ENCODE data around the gene CD247.

The CD247 gene

DNA sequence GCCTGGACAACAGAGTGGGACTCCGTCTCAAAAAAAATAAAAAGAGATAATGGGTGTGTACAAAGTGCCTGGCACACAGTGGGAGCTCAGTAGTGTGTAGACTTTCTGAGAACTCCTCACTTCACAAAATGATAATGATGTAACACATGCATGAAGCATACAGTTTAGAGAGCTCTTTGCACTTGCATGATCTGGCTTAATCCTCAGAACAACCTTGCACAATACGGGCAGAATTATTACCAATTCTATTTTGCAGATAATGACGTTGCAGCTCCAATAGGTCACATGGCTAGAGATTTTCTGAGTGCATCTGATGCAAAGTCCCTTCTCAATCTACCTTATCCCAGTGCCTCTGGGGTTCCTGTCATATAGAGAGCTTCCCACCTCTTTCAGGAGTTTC is 71.4 kb downstream of the CD247 start:
- Histone ChIP-seq H3K9me3 (ENCODE audit: insufficient read depth, low read depth, low read length) (no peaks in the 10 kb centered on the region), H4K12ac (ENCODE audit: low read depth, low read length) (no peak overlapping the region), H3K14ac (ENCODE audit: low read length) (no peak overlapping the region), H3K18ac (ENCODE audit: low read length) (no peak overlapping the region), H3K4me1 (ENCODE audit: control insufficient read depth in 1 of 2, insufficient read depth in 2 of 2, low read length in 2 of 2) (no peaks in the 10 kb centered on the region), H2BK120ac (ENCODE audit: insufficient read depth, low read length, poor library complexity) (no peak overlapping the region), H3K9ac (ENCODE audit: low read length) (no peak overlapping the region), H3K4ac (ENCODE audit: low read depth, low read length) (no peak overlapping the region), H3K79me2 (ENCODE audit: control insufficient read depth, insufficient read depth, low read length, poor library complexity) (no peaks in the 10 kb centered on the region), H2BK12ac (ENCODE audit: low read length) (no peak overlapping the region), H3K4me2 (ENCODE audit: low read length) (no peak overlapping the region), H2AK5ac (ENCODE audit: low read length) (no peak overlapping the region), H3K27me3 (ENCODE audit: insufficient read depth, low read length) (no peaks in the 10 kb centered on the region), H3K4me3 (ENCODE audit: low read depth, low read length) (no peak overlapping the region), H3K36me3 (ENCODE audit: control insufficient read depth in 1 of 2, insufficient read depth in 2 of 2, low read length in 2 of 2) (no peaks in the 10 kb centered on the region), H4K8ac (ENCODE audit: low read depth, low read length) (no peak overlapping the region), H3K79me1 (ENCODE audit: low read length) (no peaks in the 10 kb centered on the region), H3K27ac (ENCODE audit: low read depth, low read length) (no peak overlapping the region), H3K23ac (ENCODE audit: low read length) (no peak overlapping the region), H2BK5ac (ENCODE audit: low read depth, low read length, poor library complexity) (no peak overlapping the region), H4K91ac (ENCODE audit: low read depth, low read length) (no peak overlapping the region), H2AFZ (ENCODE audit: insufficient read depth, low read length, poor library complexity) (no peak overlapping the region)
- no peak for DNase-seq
- no CpG with 5 or more reads among the region's 3 CpGs for WGBS (ENCODE audit: extremely low coverage, insufficient coverage, insufficient read length)

DNA sequence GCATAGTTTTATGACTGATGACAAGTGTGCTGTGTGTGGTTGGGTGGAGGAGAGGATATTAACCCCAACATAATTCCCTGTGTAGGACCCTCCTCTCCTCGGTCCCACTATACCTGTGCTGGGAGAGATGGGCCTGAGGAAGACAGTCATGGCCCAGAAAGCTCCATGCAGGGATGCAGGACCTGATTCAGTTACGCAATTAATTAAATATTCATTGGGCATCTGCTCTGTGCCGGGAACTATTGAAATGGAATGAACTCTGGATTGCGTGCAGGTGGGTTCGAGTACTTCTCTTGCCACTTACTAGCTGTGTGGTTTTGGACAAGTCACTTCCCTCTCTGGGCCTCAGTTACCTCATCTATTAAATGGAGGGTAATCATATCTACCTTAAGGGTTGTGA is 74.6 kb downstream of the CD247 start:
- H3K27me3 ChIP-seq (ENCODE audit: insufficient read depth, low read length), result peaks cover 5% of the 10 kb centered on the region
- H2BK12ac ChIP-seq (ENCODE audit: low read length), result no peak overlapping the region
- no peaks in the 10 kb centered on the region for H3K79me1 ChIP-seq (ENCODE audit: low read length)
- no peak overlapping the region for H3K9ac ChIP-seq (ENCODE audit: low read length)
- H4K12ac ChIP-seq (ENCODE audit: low read depth, low read length), result no peak overlapping the region
- no peak overlapping the region for H3K4me3 ChIP-seq (ENCODE audit: low read depth, low read length)
- H3K9me3 ChIP-seq (ENCODE audit: insufficient read depth, low read depth, low read length), result no peaks in the 10 kb centered on the region
- no peak overlapping the region for H3K27ac ChIP-seq (ENCODE audit: low read depth, low read length)
- WGBS (ENCODE audit: extremely low coverage, insufficient coverage, insufficient read length), result no CpG with 5 or more reads among the region's 5 CpGs
- H3K14ac ChIP-seq (ENCODE audit: low read length), result no peak overlapping the region
- H3K4me1 ChIP-seq (ENCODE audit: control insufficient read depth in 1 of 2, insufficient read depth in 2 of 2, low read length in 2 of 2), result peaks cover 5 to 7% of the 10 kb centered on the region in 2 experiments
- H4K8ac ChIP-seq (ENCODE audit: low read depth, low read length), result no peak overlapping the region
- H2BK5ac ChIP-seq (ENCODE audit: low read depth, low read length, poor library complexity), result no peak overlapping the region
- DNase-seq, result no peak
- no peak overlapping the region for H2AFZ ChIP-seq (ENCODE audit: insufficient read depth, low read length, poor library complexity)
- H4K91ac ChIP-seq (ENCODE audit: low read depth, low read length), result no peak overlapping the region
- no peaks in the 10 kb centered on the region for H3K36me3 ChIP-seq (ENCODE audit: control insufficient read depth in 1 of 2, insufficient read depth in 2 of 2, low read length in 2 of 2)
- no peak overlapping the region for H2AK5ac ChIP-seq (ENCODE audit: low read length)
- H3K79me2 ChIP-seq (ENCODE audit: control insufficient read depth, insufficient read depth, low read length, poor library complexity), result no peaks in the 10 kb centered on the region
- no peak overlapping the region for H2BK120ac ChIP-seq (ENCODE audit: insufficient read depth, low read length, poor library complexity)
- no peak overlapping the region for H3K4ac ChIP-seq (ENCODE audit: low read depth, low read length)
- H3K23ac ChIP-seq (ENCODE audit: low read length), result no peak overlapping the region
- no peak overlapping the region for H3K4me2 ChIP-seq (ENCODE audit: low read length)
- no peak overlapping the region for H3K18ac ChIP-seq (ENCODE audit: low read length)

DNA sequence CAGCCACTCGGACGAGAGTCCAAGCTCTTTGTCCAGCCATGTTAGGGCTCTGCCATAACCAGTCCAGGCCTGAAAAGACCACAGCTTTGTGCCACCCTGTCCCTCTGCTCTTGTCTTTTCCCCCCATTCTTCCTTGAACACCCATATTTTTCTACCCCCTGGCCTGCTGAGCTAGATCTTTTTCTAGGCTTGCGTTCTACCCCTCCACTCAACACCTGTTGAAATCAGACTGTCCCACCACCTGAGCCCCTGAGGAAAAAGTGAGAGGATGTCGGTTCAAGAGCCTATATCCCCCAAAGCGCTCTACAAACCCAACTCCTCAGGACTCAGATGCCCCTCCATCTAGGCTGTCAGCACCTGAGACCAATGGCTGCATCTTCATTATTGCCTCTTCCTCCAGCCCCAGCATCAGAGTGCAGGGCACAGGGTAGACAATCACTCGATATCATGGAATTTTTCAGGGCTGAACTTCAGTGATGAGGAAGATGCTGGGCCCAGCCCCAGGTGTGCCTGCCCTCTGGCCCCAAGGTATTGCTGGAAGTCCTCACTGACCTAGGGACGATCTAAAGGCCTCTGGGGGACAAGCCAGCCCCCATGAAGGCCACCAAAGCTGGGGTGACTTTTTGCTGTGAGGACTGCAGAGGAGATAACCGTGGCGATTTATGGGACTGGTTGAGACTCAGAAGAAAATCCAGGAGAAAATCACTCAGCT is 75.3 kb downstream of the CD247 start:
- peaks cover 5% of the 10 kb centered on the region for H3K27me3 ChIP-seq (ENCODE audit: insufficient read depth, low read length)
- H3K18ac ChIP-seq (ENCODE audit: low read length), result no peak overlapping the region
- no peak overlapping the region for H3K9ac ChIP-seq (ENCODE audit: low read length)
- no peaks in the 10 kb centered on the region for H3K79me2 ChIP-seq (ENCODE audit: control insufficient read depth, insufficient read depth, low read length, poor library complexity)
- H3K27ac ChIP-seq (ENCODE audit: low read depth, low read length), result no peak overlapping the region
- H3K79me1 ChIP-seq (ENCODE audit: low read length), result no peaks in the 10 kb centered on the region
- no peak overlapping the region for H2BK120ac ChIP-seq (ENCODE audit: insufficient read depth, low read length, poor library complexity)
- DNase-seq, result no peak
- H3K14ac ChIP-seq (ENCODE audit: low read length), result no peak overlapping the region
- WGBS (ENCODE audit: extremely low coverage, insufficient coverage, insufficient read length), result no CpG with 5 or more reads among the region's 9 CpGs
- H4K8ac ChIP-seq (ENCODE audit: low read depth, low read length), result no peak overlapping the region
- no peak overlapping the region for H3K23ac ChIP-seq (ENCODE audit: low read length)
- H3K4me1 ChIP-seq (ENCODE audit: control insufficient read depth in 1 of 2, insufficient read depth in 2 of 2, low read length in 2 of 2), result peaks cover 5 to 7% of the 10 kb centered on the region in 2 experiments
- H2BK5ac ChIP-seq (ENCODE audit: low read depth, low read length, poor library complexity), result no peak overlapping the region
- H4K91ac ChIP-seq (ENCODE audit: low read depth, low read length), result no peak overlapping the region
- H2AFZ ChIP-seq (ENCODE audit: insufficient read depth, low read length, poor library complexity), result no peak overlapping the region
- H2AK5ac ChIP-seq (ENCODE audit: low read length), result no peak overlapping the region
- H3K4me3 ChIP-seq (ENCODE audit: low read depth, low read length), result no peak overlapping the region
- no peaks in the 10 kb centered on the region for H3K36me3 ChIP-seq (ENCODE audit: control insufficient read depth in 1 of 2, insufficient read depth in 2 of 2, low read length in 2 of 2)
- H3K4me2 ChIP-seq (ENCODE audit: low read length), result no peak overlapping the region
- no peak overlapping the region for H4K12ac ChIP-seq (ENCODE audit: low read depth, low read length)
- peaks cover 2% of the 10 kb centered on the region for H3K9me3 ChIP-seq (ENCODE audit: insufficient read depth, low read depth, low read length)
- H3K4ac ChIP-seq (ENCODE audit: low read depth, low read length), result no peak overlapping the region
- no peak overlapping the region for H2BK12ac ChIP-seq (ENCODE audit: low read length)

DNA sequence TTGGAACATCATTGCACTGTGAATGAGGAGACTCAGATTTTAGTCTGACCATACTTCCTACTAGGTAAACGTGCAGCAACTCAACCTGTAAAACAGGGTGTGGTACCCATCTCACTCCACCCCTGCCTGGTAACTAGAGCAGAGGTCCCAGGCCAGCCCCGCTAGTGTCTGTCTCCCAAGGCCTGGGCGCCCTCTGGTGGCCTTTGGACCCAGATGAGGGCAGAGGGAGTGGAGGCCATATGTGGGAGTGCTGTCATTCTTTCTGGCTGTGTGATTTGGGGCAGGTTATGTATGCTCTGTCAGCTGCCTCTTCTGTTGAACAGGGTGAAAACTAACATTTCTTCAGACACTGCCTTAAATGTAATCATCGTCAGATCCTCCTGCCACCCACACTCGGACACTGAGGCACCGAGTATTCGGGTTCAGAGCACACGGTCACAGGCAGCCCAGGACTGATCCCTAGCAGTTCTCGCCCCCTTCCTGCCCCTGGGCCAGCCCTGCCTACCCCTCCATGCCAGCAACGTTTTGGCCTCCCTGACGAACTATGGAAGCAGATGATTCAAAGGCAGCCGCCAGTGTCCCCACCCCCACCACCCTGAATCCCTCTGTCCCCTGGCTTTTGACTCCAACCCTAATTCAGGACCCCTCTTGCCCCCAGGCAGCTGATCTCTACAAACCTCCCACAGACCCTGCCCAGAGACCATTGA is 76.0 kb downstream of the CD247 start:
- H3K4ac ChIP-seq (ENCODE audit: low read depth, low read length), result no peak overlapping the region
- no peak overlapping the region for H4K8ac ChIP-seq (ENCODE audit: low read depth, low read length)
- no peaks in the 10 kb centered on the region for H3K79me2 ChIP-seq (ENCODE audit: control insufficient read depth, insufficient read depth, low read length, poor library complexity)
- no peak overlapping the region for H3K27ac ChIP-seq (ENCODE audit: low read depth, low read length)
- no peak overlapping the region for H3K18ac ChIP-seq (ENCODE audit: low read length)
- DNase-seq, result peak; percentile 79 to 95
- no peaks in the 10 kb centered on the region for H3K79me1 ChIP-seq (ENCODE audit: low read length)
- H4K12ac ChIP-seq (ENCODE audit: low read depth, low read length), result no peak overlapping the region
- no peak overlapping the region for H2AFZ ChIP-seq (ENCODE audit: insufficient read depth, low read length, poor library complexity)
- H3K36me3 ChIP-seq (ENCODE audit: control insufficient read depth in 1 of 2, insufficient read depth in 2 of 2, low read length in 2 of 2), result no peaks in the 10 kb centered on the region
- peaks cover 5% of the 10 kb centered on the region for H3K27me3 ChIP-seq (ENCODE audit: insufficient read depth, low read length)
- no peak overlapping the region for H2AK5ac ChIP-seq (ENCODE audit: low read length)
- no CpG with 5 or more reads among the region's 12 CpGs for WGBS (ENCODE audit: extremely low coverage, insufficient coverage, insufficient read length)
- no peak overlapping the region for H3K9ac ChIP-seq (ENCODE audit: low read length)
- no peak overlapping the region for H3K23ac ChIP-seq (ENCODE audit: low read length)
- peaks cover 2% of the 10 kb centered on the region for H3K9me3 ChIP-seq (ENCODE audit: insufficient read depth, low read depth, low read length)
- H2BK12ac ChIP-seq (ENCODE audit: low read length), result no peak overlapping the region
- H3K14ac ChIP-seq (ENCODE audit: low read length), result no peak overlapping the region
- H3K4me1 ChIP-seq (ENCODE audit: control insufficient read depth in 1 of 2, insufficient read depth in 2 of 2, low read length in 2 of 2), result peaks cover 5 to 7% of the 10 kb centered on the region in 2 experiments
- no peak overlapping the region for H2BK120ac ChIP-seq (ENCODE audit: insufficient read depth, low read length, poor library complexity)
- H2BK5ac ChIP-seq (ENCODE audit: low read depth, low read length, poor library complexity), result no peak overlapping the region
- H3K4me3 ChIP-seq (ENCODE audit: low read depth, low read length), result no peak overlapping the region
- H4K91ac ChIP-seq (ENCODE audit: low read depth, low read length), result no peak overlapping the region
- H3K4me2 ChIP-seq (ENCODE audit: low read length), result no peak overlapping the region

Measured in trophoblast cell (in vitro differentiated cells and primary cell).